ENCODE results near the gene KCNAB2. TPM values are rescaled to one million over a fixed set of nuclear protein-coding genes. Genes with fewer than 3 reads are reported as not detected.

The KCNAB2 gene
- total RNA-seq, 1 donor = 4.0 TPM

GRCh38 chr1:6141592-6141991 lies 95.9 kb downstream of the KCNAB2 start:
- H3K4me3 ChIP-seq (ENCODE audit: low read depth, low read length) = no peak overlapping the region
- no peak for DNase-seq (ENCODE audit: low read depth)
- TF ChIP-seq CTCF (IDR thresholded peaks at IDR 0.05; ENCODE audit: insufficient read depth, low read length) = no peak

GRCh38 chr1:6142036-6142621 lies 96.4 kb downstream of the KCNAB2 start:
- no peak overlapping the region for H3K4me3 ChIP-seq (ENCODE audit: low read depth, low read length)
- TF ChIP-seq CTCF (IDR thresholded peaks at IDR 0.05; ENCODE audit: insufficient read depth, low read length) = no peak

GRCh38 chr1:6142734-6143133 lies 97.0 kb downstream of the KCNAB2 start:
- no peak overlapping the region for H3K4me3 ChIP-seq (ENCODE audit: low read depth, low read length)
- no peak for DNase-seq (ENCODE audit: low read depth)

More at GRCh38 chr1:6142036-6142621, 96.4 kb downstream of the KCNAB2 start:
- no peak for DNase-seq (ENCODE audit: low read depth)

GRCh38 chr1:6143395-6143794 lies 97.7 kb downstream of the KCNAB2 start:
- DNase-seq (ENCODE audit: low read depth) = no peak
- no peak overlapping the region for H3K4me3 ChIP-seq (ENCODE audit: low read depth, low read length)
- no peak for TF ChIP-seq CTCF (IDR thresholded peaks at IDR 0.05; ENCODE audit: insufficient read depth, low read length)

More at GRCh38 chr1:6142734-6143133, 97.0 kb downstream of the KCNAB2 start:
- no peak for TF ChIP-seq CTCF (IDR thresholded peaks at IDR 0.05; ENCODE audit: insufficient read depth, low read length)

- H3K4me3 ChIP-seq (ENCODE audit: low read depth, low read length) = no peak overlapping the region
- DNase-seq (ENCODE audit: low read depth) = no peak
- TF ChIP-seq CTCF (IDR thresholded peaks at IDR 0.05; ENCODE audit: insufficient read depth, low read length) = no peak
Measured at GRCh38 chr1:6144175-6144574, 98.5 kb downstream of the KCNAB2 start.

- no peak overlapping the region for H3K4me3 ChIP-seq (ENCODE audit: low read depth, low read length)
- no peak for TF ChIP-seq CTCF (IDR thresholded peaks at IDR 0.05; ENCODE audit: insufficient read depth, low read length)
- DNase-seq (ENCODE audit: low read depth) = no peak
Measured at GRCh38 chr1:6144647-6145395, 99.1 kb downstream of the KCNAB2 start.

Data from fibroblast of the aortic adventitia (primary cell).